H1 (cell line): ENCODE measurements around the gene SHISA9. TPM values are rescaled to one million over a fixed set of nuclear protein-coding genes. Genes with fewer than 3 reads are reported as not detected.

Experiments
- CTCF ChIA-PET: fragments of 300-600 bp; sonication (Branson Sonifier 250); formaldehyde crosslinking; loops from one replicate; lab custom pipeline; 2021; ENCODE audit not compliant: partially characterized antibody; lab: Charles Lee
- POLR2A ChIA-PET: fragments of 300-600 bp; sonication (Branson Sonifier 250); formaldehyde crosslinking; loops from one replicate; lab custom pipeline; 2021; ENCODE audit warnings: inconsistent platforms; ENCODE audit not compliant: partially characterized antibody; lab: Charles Lee
- DNase-seq, 2 experiments: peaks; one replicate each; pipeline versions ENCODE4 v3.0.0 to v3.0.0-alpha.2; 2010 to 2022; ENCODE audit warnings: low spot score in 2 of 2, low read depth in 1 of 2, mixed read lengths in 1 of 2
- FAIRE-seq: peaks from 2 replicates; lab custom pipeline; 2011; peaks lifted over from hg19 to GRCh38; lab: Jason Lieb, UNC
- H2AFZ ChIP-seq: 2 replicates; pipeline ENCODE4 v1.8.1; 2012; ENCODE audit warnings: low read length, inconsistent platforms
- H2AK5ac ChIP-seq: 2 replicates; pipeline ENCODE4 v1.6.1; 2013; ENCODE audit warnings: low read depth, low read length
- H2BK120ac ChIP-seq: replicated peaks from 2 replicates; pipeline ENCODE3; 2013; ENCODE audit warnings: low read depth, low read length, inconsistent platforms
- H2BK12ac ChIP-seq: 2 replicates; pipeline ENCODE4 v1.6.1; 2013; ENCODE audit warnings: low read depth, low read length
- H2BK15ac ChIP-seq: 2 replicates; pipeline ENCODE4 v1.6.1; 2013; ENCODE audit warnings: low read length
- H2BK20ac ChIP-seq: 2 replicates; pipeline ENCODE4 v1.6.1; 2013; ENCODE audit warnings: low read length
- H2BK5ac ChIP-seq: 2 replicates; pipeline ENCODE4 v1.6.1; 2013; ENCODE audit warnings: low read depth, low read length
- H3K14ac ChIP-seq: 2 replicates; pipeline ENCODE4 v1.6.1; 2013; ENCODE audit warnings: inconsistent platforms; ENCODE audit not compliant: insufficient read length
- H3K18ac ChIP-seq: 2 replicates; pipeline ENCODE4 v1.6.1; 2013; ENCODE audit warnings: low read length; ENCODE audit errors: extremely low read depth
- H3K23ac ChIP-seq: 2 replicates; pipeline ENCODE4 v1.6.1; 2013; ENCODE audit warnings: inconsistent platforms; ENCODE audit not compliant: insufficient read length
- H3K23me2 ChIP-seq: 2 replicates; pipeline ENCODE4 v1.6.1; 2013; ENCODE audit warnings: low read depth, low read length
- H3K27ac ChIP-seq: 2 replicates; pipeline ENCODE4 v1.6.1; 2011; ENCODE audit warnings: low read depth, low read length, inconsistent platforms
- H3K27me3 ChIP-seq, 4 experiments: replicated peaks in 1 of 4; 1 replicate in 1 of 4; 2 replicates in 3 of 4; pipeline versions ENCODE4 v1.6.1 to v1.8.1; 2011 to 2013; ENCODE audit warnings: low read length in 3 of 4, mild to moderate bottlenecking in 3 of 4, inconsistent platforms in 2 of 4, mixed read lengths in 2 of 4, moderate library complexity in 1 of 4; ENCODE audit not compliant: control insufficient read depth in 3 of 4, insufficient read depth in 3 of 4; ENCODE audit errors: extremely low read depth in 1 of 4
- H3K36me3 ChIP-seq, 4 experiments: 2 replicates each; pipeline versions ENCODE4 v1.6.1 to v1.8.1; 2011 to 2013; ENCODE audit warnings: mild to moderate bottlenecking in 4 of 4, low read length in 3 of 4, moderate library complexity in 2 of 4, control low read depth in 1 of 4, inconsistent platforms in 1 of 4; ENCODE audit not compliant: insufficient read depth in 4 of 4, control insufficient read depth in 2 of 4
- H3K4ac ChIP-seq: replicated peaks from 2 replicates; pipeline ENCODE3; 2013; ENCODE audit warnings: low read length, low read depth, mixed read lengths, inconsistent platforms; ENCODE audit not compliant: insufficient read length
- H3K4me1 ChIP-seq, 4 experiments: replicated peaks in 1 of 4; 1 replicate in 1 of 4; 2 replicates in 3 of 4; pipeline versions ENCODE4 v1.6.1 to v1.8.1; 2011 to 2013; ENCODE audit warnings: low read length in 3 of 4, inconsistent platforms in 2 of 4, mixed read lengths in 1 of 4; ENCODE audit not compliant: insufficient read depth in 4 of 4, control insufficient read depth in 3 of 4
- H3K4me2 ChIP-seq, 2 experiments: 2 replicates each; pipeline versions ENCODE4 v1.6.1 to v1.8.1; 2011 to 2013; ENCODE audit warnings: low read depth in 2 of 2, low read length in 2 of 2, control low read depth in 1 of 2, inconsistent platforms in 1 of 2, mild to moderate bottlenecking in 1 of 2; ENCODE audit not compliant: insufficient read depth in 1 of 2
- H3K4me3 ChIP-seq, 4 experiments: fragments of 200-600, 300-600 bp in 1 of 4; sonication (generic), shearing (Covaris generic), sonication (Bioruptor Twin) in 1 of 4; 2 replicates each; pipeline versions ENCODE4 v1.5.1 to v1.8.1; 2011 to 2016; ENCODE audit warnings: low read length in 4 of 4, low read depth in 3 of 4, control low read depth in 2 of 4, inconsistent platforms in 2 of 4, mild to moderate bottlenecking in 2 of 4, mixed read lengths in 1 of 4, moderate library complexity in 1 of 4; ENCODE audit not compliant: insufficient read depth in 2 of 4; ENCODE audit errors: extremely low read depth in 1 of 4
- H3K56ac ChIP-seq: replicated peaks from 2 replicates; pipeline ENCODE3; 2013; ENCODE audit warnings: low read depth, mild to moderate bottlenecking, mixed read lengths, low read length, inconsistent platforms; ENCODE audit not compliant: insufficient read length
- H3K79me1 ChIP-seq: 2 replicates; pipeline ENCODE4 v1.6.1; 2013; ENCODE audit warnings: low read depth, low read length, control low read depth
- H3K79me2 ChIP-seq, 2 experiments: 2 replicates each; pipeline versions ENCODE4 v1.6.1 to v1.8.1; 2012 to 2013; ENCODE audit warnings: low read length in 2 of 2, mild to moderate bottlenecking in 2 of 2, inconsistent platforms in 1 of 2; ENCODE audit not compliant: insufficient read depth in 2 of 2, control insufficient read depth in 1 of 2
- H3K9ac ChIP-seq, 4 experiments: replicated peaks in 1 of 4; 1 replicate in 1 of 4; 2 replicates in 3 of 4; pipeline versions ENCODE4 v1.6.1 to v1.8.1; 2011 to 2013; ENCODE audit warnings: low read depth in 3 of 4, low read length in 3 of 4, control low read depth in 2 of 4, mild to moderate bottlenecking in 2 of 4, moderate library complexity in 2 of 4, inconsistent platforms in 1 of 4; ENCODE audit errors: extremely low read depth in 1 of 4
- H3K9me3 ChIP-seq, 2 experiments: 2 replicates each; pipeline versions ENCODE4 v1.6.1 to v1.8.1; 2012 to 2013; ENCODE audit warnings: mild to moderate bottlenecking in 2 of 2, moderate library complexity in 2 of 2, control low read depth in 1 of 2, inconsistent platforms in 1 of 2, low read depth in 1 of 2, low read length in 1 of 2, mixed read lengths in 1 of 2; ENCODE audit not compliant: insufficient read depth in 2 of 2
- H4K20me1 ChIP-seq, 2 experiments: replicated peaks in 1 of 2; 2 replicates each; pipeline versions ENCODE3 to v1.8.1; 2011 to 2013; ENCODE audit warnings: inconsistent platforms in 2 of 2, low read length in 2 of 2, mild to moderate bottlenecking in 1 of 2; ENCODE audit not compliant: insufficient read depth in 2 of 2, control insufficient read depth in 1 of 2
- H4K5ac ChIP-seq: 2 replicates; pipeline ENCODE4 v1.6.1; 2013; ENCODE audit warnings: low read length, low read depth, mixed read lengths, inconsistent platforms; ENCODE audit not compliant: insufficient read length
- H4K8ac ChIP-seq: 2 replicates; pipeline ENCODE4 v1.8.0; 2013; ENCODE audit warnings: mild to moderate bottlenecking, moderate library complexity, low read length, inconsistent platforms; ENCODE audit not compliant: insufficient read depth; ENCODE audit errors: extremely low read depth
- H4K91ac ChIP-seq: replicated peaks from 2 replicates; pipeline ENCODE3; 2013; ENCODE audit warnings: low read length, mixed read lengths, inconsistent platforms; ENCODE audit not compliant: insufficient read length
- CREB1 ChIP-seq: IDR thresholded peaks from 2 replicates; pipeline ENCODE4 v1.6.1; 2012; ENCODE audit warnings: inconsistent platforms
- SIN3A ChIP-seq, 2 experiments: IDR thresholded peaks in 1 of 2; conservative IDR thresholded peaks in 1 of 2; 2 replicates each; pipeline ENCODE4 v1.6.1; 2011 to 2012; ENCODE audit warnings: low read length in 2 of 2, improper control_type of control experiment in 1 of 2, low read depth in 1 of 2, mild to moderate bottlenecking in 1 of 2
- WGBS, 2 experiments: shearing (Covaris generic) in 1 of 2; methylation state at CpG; one replicate each; pipeline versions ENCODE4 v1.1.6 to v1.1.7; 2013 to 2015; ENCODE audit warnings: low lambda C conversion rate in 2 of 2, mixed read lengths in 2 of 2, inconsistent platforms in 1 of 2, low coverage in 1 of 2, missing lambda C conversion rate in 1 of 2; ENCODE audit not compliant: insufficient replicate concordance in 2 of 2, insufficient coverage in 1 of 2, insufficient read length in 1 of 2; ENCODE audit errors: extremely low coverage in 1 of 2, missing lambda C conversion rate in 1 of 2; 5-methylcytosine and 5-hydroxymethylcytosine counted together
- polyA plus RNA-seq, 7 experiments: library from polyadenylated mRNA; depleted of rRNA in 3 of 7; stranded (reverse) in 5 of 7; unstranded in 2 of 7; fragments of >200 nt in 5 of 7; fragments of 200-250 nt in 2 of 7; gene quantifications; 1 replicate in 5 of 7; 2 replicates in 1 of 7; 4 replicates in 1 of 7; pipeline versions ENCODE4 v1.2.1 to v1.2.3, GENCODE V29; 2011 to 2013; ENCODE audit warnings: missing spikeins in 2 of 7, mixed read lengths in 2 of 7
- total RNA-seq: library from RNA; stranded (reverse); fragmentation: NEBNext Ultra II Directional; extraction: Animal tissue kit (Norgen Biotek cat#: 25700); gene quantifications from 2 replicates; pipeline ENCODE4 v1.2.1, GENCODE V29; 2021

SHISA9 gene
- total and polyA plus RNA-seq, 2 of the 8 experiments (the other 6 are each of a cell fraction or from before 2014, with no cell fraction given): 25.6 to 39.8 TPM

DNA sequence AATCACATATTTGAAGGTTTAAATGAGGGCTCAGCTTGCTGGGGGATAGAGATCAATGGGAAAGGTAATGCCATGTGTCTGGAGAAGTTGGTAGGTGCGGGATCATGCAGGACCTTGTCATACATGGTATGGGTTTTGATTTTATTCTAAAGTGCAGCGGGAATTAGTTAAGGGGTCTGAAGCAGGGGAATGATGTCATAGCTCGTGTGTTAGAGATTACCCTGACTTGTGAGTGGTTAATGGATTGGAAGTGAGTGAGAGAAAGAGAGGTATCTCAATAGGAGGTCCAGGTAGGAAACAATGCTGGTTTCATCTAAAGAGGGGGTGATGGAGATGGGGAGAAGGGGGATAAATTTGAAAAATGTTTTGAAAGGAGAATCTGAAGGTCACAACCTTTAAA is 280.0 kb downstream of the SHISA9 start:
- ChIA-PET CTCF (interaction anchor here (1.5 kb wide), 1 partner anchor 13 kb away, joined by 4 read pairs; no protein-coding TSS in a partner anchor), POLR2A (no interaction called here)
- Histone ChIP-seq H4K8ac (no peak overlapping the region), H4K20me1 (no peaks in the 10 kb centered on the region), H2BK15ac (no peak overlapping the region), H3K23ac (no peak overlapping the region), H3K27me3 (no peaks in the 10 kb centered on the region), H2AFZ (no peak overlapping the region), H3K56ac (no peak overlapping the region), H3K4me2 (no peak overlapping the region), H3K9ac (no peak overlapping the region), H4K91ac (no peak overlapping the region), H3K23me2 (no peaks in the 10 kb centered on the region; the same call in 1 of the 2 replicates), H2BK5ac (no peak overlapping the region), H3K4ac (no peak overlapping the region), H3K27ac (no peak overlapping the region), H2BK12ac (no peak overlapping the region), H3K79me1 (no peaks in the 10 kb centered on the region; the same call in 1 of the 2 replicates), H3K4me1 (peaks cover 0 to 5% (median 0%) of the 10 kb centered on the region in 4 experiments; a peak in 2 of 7 replicates), H3K9me3 (no peaks in the 10 kb centered on the region), H3K4me3 (no peak overlapping the region), H3K36me3 (no peaks in the 10 kb centered on the region), H3K18ac (no peak overlapping the region), H2BK20ac (no peak overlapping the region), H2AK5ac (no peak overlapping the region), H4K5ac (no peak overlapping the region), H3K14ac (no peak overlapping the region), H2BK120ac (no peak overlapping the region), H3K79me2 (peaks cover 0 to 21% of the 10 kb centered on the region in 2 experiments; a peak in 1 of 4 replicates)
- no peak for FAIRE-seq
- DNase-seq: no peak
- WGBS, 2 experiments: 76% methylated on average over 3 of the region's 3 CpGs; no CpG with 5 or more reads in 1 of the 2 experiments
- TF ChIP-seq SIN3A (conservative IDR thresholded peaks at IDR 0.05 in 1 of 2, IDR thresholded peaks at IDR 0.05 in 1 of 2; ENCODE audit: low read depth in 1 of 2, low read length in 2 of 2) (no peak), CREB1 (no peak)
